ENCODE results near the gene MT4.
A peak's percentile ranks its signal among the peaks of the same experiment; 100 is the strongest.

MT4 gene

DNA sequence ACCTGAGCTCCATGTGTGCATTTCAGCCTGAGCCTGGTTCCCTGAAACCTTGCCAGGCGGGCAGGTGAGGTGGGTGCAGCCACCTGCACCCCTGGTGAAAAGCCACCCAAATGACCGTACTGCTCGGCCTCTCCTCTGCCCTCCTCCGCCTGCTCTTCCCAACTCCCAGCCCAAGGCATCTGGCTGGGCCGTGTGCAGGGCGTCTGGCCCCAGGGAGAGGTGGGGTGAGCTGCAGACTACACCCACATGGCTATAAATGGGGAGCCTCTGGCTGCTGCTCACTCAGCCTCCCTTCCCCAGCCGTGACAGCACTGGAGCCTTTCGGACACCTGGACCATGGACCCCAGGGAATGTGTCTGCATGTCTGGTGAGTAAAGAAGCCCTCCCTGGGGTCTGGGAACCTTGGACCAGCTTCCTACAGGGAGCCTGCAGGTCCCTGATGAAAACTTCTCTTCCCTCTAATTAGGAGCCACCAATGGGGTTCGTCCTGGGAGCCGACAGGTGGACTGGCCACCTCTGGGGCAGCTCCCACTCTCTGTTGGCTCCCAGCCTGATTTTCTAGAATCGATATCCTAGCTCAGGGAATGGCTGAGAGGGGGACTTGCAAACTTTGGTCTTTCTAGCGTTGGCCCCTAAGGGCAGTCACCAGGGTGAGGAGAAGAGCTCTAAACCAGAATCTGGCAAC, at the start of gene MT4:
MT4 (plus strand) TSS at position 281 of the 685 bp plus-strand sequence; CDS start at position 337, 56 bp downstream.
- DNase-seq = no peak

DNA sequence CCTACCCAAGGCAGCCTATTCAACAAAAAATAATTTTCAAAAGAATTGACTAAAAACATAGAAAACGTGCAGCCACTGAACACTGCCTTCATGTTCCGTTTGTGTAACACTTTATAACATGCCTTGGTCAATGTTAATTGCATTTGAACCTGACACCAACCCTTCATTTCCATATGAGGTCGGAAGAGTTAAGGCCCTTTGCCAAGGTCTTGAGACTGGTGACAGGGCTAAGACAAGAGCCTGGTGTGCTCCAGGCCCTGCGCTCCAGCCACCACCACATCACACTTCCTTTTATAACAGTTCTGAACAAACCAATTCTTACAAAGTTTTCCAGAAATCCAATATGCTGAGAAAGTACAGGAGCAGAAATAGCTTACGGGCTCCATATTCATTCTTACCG, 49.2 kb upstream of the MT4 start:
- no peak for DNase-seq

DNA sequence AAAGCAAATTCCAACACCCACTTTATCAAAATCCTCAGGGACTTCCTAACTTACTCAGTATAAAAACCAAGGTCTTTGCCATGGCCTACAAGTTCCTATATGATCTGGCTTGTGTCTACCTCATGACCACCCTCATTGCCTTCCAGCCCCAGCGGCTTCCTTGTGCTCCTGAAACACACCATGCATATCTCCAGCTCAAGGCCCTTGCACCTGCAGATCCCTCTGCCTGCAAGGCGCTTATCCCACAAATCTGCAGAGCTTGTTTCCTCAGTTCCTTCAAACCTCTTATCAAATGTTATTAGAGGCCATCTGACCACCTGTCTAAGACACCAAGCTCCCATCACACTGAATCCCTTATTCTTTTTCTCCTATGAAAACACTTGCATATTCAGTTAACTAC, 47.7 kb upstream of the MT4 start:
- no peak for DNase-seq

DNA sequence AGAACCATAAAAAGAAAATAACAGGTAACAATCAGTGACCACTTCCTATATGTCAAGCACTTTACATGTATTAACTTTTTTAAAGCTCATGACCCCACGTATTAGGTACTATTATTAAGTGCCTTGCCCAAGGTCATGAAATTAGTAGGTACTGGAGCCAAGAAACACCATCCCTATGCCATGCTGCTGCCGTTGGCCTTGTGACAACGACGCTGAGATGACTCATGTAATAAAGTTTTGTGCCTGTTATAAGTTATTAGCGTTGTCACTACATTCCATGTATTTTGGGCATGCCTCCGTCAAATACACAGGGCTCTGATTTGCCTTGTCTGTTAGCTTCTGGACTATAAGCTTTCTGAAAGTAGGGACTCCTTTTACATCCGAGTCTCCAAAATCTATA, 46.4 kb upstream of the MT4 start:
- DNase-seq = no peak

DNA sequence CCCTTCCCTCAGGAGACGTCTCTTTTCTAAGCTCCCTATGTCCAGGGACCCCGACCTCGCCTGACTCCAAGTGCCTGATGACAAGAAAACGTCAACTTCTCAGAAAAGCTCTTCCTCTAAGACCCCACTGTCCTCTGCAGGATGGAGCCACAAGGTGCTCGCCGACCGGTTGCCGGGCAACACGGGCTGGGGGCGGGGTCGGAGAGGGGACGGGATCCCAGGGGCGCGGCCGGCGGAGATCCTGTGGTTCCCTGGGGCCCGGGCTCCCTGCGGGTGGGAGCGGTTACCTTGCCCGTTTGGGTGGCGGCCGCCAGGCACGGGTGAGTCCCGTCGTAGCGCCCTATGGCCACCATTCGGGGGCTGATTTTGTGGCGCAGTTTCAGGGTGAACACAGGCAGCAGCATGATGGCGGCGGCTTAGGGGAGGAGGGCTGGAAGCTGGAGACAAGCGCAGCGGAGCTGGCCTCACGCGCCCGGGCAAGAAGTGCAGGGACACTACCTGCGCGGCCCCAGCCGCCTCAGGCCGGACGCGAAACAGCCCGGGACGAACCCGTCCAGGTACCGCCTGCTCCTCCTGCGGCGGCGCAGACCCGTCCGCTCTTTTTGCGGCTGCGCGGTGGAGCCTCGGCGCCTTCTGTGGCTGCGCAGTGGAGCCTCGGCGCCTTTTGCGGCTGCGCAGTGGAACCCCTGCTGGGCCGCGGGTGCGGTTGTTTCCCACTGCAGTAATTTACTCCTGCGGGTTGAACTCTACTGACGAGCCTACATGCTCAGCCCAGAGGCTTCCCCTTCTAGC, 45.2 kb upstream of the MT4 start, which contains the start of gene BBS2:
BBS2 (minus strand) TSS at position 566 of the 792 bp plus-strand sequence; CDS start at position 404, 162 bp downstream.
- DNase-seq = peak; percentile 95

DNA sequence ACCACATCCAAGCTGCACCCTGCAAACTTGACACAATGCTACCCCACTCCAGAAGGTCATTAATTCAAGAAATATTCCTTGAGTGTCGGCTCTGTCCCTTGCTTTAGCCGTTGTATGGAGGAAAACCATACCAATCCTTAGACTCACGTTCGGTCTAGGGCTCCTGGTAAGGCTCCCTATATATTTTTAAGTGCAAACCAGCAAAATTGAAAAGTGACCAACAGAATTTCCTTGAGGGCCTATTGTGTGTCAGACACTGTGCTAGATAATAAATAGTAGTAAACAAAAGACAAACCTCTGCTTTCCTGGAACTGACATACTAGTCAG, 44.7 kb upstream of the MT4 start:
- DNase-seq = no peak

DNA sequence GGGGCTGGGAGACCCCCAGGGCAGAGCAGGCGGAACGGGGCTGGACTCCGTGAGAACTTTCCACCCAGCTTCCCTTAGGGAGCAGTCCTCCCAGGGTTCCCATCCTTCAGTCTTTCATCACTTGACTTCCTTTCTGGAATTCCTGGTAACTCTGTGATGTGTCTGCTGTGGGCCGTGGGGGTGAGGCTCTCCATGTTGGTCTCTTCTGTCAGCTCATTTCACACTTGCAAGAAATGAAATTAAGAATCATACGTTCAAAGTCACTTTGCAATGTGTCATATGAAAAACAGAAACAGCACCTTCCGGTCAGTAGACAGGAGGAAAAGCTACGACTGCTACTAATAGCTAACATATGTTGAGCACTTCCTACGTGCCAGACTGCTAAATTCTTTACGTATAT, 39.6 kb upstream of the MT4 start:
- DNase-seq = no peak

DNA sequence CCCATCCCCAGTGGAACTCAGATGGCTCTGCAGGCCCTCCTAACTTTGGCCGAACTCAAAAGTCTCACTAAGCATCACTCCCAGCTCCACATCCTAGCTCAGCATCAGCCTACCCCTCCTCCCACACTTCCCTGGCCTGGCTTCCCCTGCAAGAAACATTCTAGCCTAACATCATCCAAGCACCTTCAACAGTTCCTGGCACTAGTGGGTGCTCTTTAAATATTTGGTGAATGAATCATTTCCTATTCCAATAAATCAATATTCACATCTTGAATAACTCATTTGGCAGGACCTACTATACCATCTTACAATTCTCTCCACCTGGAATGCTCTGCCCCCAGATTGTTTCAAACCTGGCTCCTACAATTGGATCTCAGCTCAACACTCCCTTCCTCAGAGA, 34.0 kb upstream of the MT4 start:
- no peak for DNase-seq

DNA sequence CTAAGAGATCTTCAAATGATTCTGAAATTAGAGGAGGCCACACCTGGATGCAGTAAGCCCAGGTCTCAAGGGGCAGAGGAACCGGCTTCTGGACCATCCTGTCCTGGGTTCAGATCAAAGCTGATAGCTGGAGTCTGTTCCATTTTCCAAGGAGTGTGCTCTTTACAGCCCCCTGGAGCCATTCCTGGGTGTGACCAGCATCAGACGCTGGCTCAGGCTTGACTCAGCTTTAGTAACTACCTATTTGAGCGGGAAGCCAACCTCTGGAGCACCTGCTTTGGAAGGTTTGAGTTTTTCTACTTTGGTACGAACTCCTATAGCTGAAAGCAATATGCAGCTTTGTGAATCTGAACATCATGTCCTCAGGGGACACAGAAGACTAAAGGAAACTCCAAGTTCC, 32.2 kb upstream of the MT4 start:
- no peak for DNase-seq

DNA sequence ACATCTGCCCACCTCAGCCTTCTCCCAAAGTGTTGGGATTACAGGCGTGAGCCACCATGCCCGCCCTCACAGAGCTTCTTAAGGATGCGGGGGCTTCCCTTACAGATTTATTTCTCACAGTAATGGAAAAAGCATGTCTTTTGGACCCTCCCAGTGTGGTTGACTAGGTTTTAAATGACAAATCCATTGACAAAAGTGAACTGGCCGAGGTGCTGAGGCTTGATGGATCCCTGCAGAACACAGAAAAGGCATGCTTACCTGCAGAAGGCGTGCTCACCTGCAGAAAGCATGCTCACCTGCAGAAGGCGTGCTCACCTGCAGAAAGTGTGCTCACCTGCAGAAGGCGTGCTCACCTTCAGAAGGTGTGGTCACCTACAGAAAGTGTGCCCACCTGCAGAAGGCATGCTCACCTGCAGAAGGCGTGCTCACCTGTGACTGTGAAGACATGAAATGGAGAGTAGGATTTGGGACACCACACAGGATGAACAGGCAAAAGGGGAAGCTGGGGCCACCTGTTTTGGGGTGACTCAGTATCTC, 30.0 kb upstream of the MT4 start:
- DNase-seq = no peak

DNA sequence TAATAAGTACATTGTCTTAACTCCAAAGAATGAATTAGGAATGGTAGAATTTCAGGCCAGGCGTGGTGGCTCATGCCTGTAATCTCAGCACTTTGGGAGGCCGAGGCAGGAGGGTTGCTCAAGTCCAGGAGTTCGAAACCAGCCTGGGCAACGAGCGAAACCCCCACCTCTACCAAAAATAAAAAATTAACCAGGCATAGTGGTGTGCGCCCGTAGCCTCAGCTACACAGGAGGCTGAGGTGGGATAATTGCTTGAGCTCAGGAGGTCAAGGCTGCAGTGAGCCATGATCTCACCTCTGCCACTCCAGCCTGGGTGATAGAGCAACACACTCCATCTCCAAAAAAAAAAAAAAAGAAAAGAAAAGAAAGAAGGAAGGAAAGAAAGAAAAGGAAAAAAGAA, 26.5 kb upstream of the MT4 start:
- no peak for DNase-seq

DNA sequence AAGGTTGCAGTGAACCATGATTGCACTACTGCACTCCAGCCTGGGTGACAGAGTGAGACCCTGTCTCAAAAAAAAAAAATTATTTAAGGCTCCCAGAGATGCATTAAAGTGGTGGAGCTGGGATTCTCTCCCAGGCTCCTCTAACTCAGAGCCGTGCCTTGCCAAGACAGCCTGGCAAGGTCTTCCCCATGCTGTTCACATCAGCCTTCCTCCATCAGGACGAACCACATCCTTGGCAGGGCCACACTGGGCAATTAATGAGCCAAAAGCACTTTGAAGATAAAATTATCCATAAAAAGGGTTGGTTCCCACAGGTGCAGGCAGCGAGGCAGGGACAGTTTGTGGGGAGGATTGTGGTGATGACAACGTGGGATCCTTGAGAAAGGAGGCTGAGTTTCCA, 25.2 kb upstream of the MT4 start:
- no peak for DNase-seq

DNA sequence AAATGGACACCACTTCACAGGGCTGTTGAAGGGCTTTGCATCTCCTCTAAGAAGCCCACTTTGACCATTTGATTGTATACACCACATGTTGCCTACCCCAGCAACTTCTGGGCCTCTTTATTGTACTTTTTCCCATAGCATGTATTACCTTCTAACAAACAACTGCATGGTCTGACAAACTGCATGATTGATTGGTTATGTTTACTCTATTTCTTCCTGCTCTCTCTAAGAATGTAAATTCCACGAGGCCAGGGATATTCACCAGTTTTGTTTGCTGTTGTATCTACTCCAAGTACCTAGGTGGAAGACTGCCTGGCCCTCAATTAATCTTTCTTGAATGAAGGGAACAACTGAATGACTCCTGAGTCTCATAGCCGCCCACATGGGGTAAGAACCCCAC, 22.8 kb upstream of the MT4 start:
- DNase-seq = no peak

DNA sequence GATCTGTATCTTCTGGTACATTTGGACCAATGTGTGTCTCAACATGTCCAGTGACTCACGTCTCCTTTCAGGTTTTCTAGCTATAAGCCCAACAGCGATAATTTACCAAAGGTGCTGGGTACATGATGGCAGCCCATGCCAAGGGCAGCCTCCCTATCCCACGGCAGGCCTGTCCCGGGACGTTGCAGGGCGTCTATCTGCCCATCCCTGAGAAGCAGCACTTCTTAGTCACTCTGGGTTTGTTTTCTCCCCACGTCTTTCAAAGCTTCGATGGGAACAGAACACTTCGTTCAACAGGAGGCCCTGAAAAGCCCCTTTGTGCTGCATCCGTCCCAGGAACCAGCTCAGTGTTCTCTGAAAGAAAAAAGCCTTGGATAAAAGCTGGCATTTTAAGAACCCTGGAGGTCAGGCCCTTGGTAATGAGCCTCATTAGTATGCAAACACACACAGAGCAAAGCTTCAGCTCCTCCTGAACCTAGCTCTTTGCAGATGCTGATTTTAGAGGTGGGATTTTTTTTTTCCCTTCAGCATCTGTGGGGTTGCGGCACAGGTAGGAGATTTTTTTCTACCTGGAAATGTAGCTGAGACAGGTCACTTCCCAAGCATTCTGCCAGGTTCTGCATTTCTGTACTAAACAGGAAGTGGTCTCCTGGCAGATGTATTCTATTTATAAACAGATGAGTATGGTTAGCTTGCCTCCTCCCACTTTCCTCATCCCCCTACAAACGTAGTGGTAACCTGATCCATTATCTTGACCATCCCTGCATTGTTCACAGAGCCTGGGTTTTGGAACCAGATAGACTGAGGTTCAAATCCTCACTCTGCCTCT, 17.5 kb upstream of the MT4 start:
- DNase-seq = peak; percentile 22

DNA sequence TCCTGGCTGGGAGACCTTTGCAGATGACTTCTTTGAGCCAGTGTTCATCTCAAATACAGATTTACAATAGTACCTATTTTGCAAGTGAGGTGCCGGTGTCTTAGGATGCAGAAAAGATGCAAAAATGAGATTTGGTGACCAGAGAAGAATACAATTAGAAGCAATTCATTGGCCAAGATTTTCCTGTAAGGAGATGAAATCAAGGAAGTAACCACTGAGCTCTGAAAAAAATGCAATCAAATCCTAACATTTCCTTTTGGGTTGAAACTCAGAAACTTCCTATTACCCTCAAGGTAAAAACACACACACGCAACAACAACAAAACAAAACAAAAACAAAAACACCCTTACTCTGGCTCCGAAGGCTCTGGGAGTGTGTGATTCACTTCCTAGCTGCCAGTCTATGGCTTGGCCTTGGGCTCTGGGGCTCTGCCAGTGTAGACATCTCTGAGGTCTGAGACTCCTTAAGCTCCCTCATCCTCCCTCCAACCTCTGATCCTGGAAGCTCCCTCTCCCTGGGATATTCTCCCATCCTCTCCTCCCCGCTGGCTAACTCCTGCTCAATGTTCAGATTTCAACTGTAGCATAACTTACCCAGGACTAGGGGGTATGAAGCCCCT, 16.8 kb upstream of the MT4 start:
- DNase-seq = no peak

DNA sequence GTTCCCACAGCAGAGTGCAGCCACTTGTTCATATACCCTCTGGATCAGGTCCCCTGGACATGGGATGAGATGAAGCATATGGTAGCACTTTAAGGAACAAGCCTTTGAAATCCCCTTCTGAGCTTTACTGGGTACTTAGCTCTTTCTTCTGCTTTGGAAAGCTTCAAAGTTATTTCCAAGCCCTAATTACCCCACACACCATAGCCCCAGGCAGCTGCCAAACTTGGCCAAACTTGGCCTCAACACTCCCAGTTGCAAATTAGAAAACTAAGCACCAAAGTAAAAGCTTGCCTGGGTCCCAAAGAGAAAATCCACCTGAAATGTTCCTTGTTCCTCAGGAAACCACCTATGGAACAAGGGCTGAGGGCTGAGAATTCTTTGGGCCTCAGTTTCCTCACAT, 15.7 kb upstream of the MT4 start:
- DNase-seq = no peak

DNA sequence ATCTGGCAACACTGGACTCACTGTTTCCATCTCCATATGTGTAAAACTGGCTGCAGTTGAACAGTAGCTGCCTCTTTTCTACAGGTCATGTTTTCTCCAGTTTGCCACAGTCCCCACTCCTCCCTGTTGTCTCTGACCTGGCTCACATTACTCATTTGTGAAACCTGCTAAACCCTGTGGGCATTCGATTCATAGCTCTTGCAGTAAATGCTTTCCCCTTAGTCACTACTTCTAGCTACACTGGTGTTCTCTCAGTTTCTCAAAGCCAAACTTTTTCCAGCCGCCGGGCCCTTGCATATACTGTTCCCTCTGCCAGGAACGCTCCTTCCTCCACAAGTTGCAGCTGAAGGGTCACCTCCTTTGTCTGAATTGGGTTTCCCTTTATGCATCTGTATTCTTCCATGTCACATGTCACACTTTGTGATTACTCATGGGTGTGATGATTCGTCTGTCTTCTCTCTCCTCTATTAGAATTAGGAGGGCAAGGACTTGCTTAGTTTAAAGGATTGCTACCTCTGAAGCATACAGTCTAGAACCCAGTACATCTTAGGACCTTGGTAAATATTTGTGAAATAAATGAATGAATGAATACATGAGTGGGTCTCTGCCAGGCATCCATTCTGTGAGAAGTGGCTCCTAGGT, 15.0 kb upstream of the MT4 start:
- DNase-seq = no peak

DNA sequence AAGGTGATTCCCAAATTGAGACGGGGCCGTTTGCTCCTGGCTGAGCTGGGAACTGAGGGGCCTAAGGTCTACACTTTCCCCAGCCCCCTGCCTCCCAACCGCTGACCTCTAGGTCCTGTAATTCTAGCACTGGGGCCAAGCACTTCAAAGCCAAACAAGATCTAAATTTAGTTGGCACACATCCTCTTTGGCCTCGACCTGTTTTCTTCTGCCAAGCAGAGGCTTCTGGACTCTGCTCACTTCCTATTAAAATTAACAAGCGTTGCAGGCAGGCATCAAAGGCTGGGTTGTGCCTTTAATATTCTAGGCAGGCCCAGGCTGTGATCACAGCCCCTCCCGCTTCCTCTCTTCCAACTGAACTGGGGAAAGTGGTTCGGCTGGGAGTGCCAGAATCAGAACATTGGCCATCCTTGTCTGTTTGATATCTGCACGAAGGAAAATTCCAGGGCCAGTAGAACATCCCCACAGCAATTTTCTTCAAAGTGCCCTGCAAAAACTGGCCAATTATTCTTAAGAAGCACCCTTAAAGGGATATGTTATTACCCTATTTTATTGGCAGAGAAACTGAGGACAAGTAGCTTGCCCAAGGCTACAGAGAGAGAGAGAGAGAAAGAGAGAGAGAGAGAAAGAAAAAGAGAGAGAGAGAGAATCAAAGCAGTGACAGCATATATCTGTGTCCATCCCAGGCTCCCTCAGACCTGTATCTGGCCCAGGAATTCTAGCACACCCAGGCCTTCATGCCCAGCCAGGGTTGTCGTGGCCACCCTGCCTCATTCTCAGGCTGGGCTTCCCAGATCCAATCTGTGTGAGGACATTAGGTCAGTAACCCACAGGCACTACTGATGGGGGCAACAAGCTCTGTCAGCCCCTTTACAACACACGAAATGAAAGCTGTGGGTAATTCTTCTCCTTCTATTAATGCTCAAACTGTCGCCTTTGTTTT, 12.8 kb upstream of the MT4 start:
- DNase-seq = no peak

DNA sequence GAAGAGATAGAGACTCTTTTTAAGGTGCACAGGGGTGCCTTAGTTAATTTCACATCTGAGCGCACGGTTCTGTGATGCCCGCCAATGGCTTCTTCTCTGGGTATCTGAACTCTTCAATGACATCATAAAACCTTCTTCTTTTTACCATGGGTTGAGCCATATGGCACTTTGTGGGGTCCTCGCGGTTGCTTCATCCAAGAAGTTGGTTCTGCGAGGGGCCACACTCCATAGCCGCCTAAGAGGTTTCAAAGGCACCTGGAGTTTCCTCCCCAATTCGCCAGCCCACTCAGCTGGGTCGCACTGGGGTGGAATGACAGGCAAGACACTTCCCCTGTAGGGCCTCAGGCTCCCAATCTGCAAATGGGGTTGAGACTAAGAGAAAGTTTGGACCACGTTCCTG, 10.4 kb upstream of the MT4 start:
- DNase-seq = no peak

DNA sequence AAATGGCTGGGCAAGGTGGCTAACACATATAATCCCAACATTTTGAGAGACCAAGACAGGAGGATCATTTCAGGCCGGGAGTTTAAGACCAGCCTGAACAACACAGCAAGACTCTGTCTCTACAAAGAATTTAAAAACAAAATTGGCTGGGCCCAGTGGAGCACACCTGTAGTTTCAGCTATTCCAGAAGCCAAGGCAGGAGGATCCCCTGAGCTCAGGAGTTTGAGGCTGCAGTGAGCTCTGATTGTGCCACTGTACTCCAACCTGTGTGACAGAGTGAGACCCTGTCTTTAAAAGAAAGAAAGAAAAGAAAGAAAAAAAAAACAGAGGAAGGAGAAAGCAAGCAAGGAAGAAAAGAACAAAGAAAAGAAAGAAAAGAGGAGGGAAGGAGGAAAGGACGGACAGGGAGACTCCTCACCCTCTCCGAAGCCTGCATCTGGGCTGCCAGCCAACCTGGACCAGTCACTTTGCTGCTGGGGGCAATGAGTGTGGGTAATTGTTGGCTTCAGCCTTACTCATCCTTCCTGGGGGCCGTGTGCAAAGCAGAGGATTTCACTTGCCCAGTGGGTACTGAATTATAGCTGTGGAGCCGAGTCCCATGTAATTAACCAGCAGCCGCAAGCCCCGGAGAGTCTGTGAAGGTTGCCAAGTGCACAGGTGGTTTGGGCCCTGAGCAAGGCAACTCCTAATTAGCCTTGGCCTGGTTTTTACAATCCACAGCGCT, 6.7 kb upstream of the MT4 start:
- no peak for DNase-seq

DNA sequence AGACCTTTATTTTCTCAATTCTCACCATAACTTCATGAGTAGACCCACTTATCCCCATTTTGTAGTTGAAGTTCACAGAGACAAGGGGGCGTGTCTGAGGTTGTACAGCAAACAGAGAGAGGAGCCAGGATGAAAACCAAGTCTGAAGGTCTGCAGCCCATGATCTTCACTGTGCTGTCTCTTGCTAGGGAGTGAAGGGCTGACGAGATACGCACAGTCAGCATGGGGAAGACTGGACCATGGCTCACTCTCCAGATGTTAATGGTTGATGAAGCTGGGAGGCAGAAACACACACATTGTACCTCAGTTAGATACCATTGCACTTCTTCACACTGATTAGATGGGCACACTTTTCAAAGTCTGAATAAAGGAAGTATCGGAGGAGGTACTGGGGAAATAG, 5.8 kb upstream of the MT4 start:
- no peak for DNase-seq

Data from retina (tissue), 1 donor.